B cell (primary cell): ENCODE results near the gene RELCH. TPM values are rescaled to one million over a fixed set of nuclear protein-coding genes. Genes with fewer than 3 reads are reported as not detected.

ENCODE experiments used
- ATAC-seq: fragments of 200-7000 bp; cut with Tn5 transposase; one replicate; pipeline ENCODE4 v1.10.0; 2021; ENCODE audit warnings: low read depth, mild to moderate bottlenecking, moderate number of reproducible peaks, moderate library complexity
- CTCF ChIA-PET: fragments of 350-600 bp; sonication (Branson Sonifier 250); formaldehyde crosslinking; loops from one replicate; lab custom pipeline; 2021; ENCODE audit warnings: antibody characterized with exemption, inconsistent platforms; lab: Charles Lee
- POLR2A ChIA-PET: fragments of 350-600 bp; sonication (Branson Sonifier 250); formaldehyde crosslinking; loops from one replicate; lab custom pipeline; 2021; ENCODE audit warnings: antibody characterized with exemption; lab: Charles Lee
- DNase-seq: peaks from one replicate; pipeline ENCODE4 v3.0.0; 2013
- H2AFZ ChIP-seq: 2 replicates; pipeline ENCODE4 v1.6.1; 2012; ENCODE audit warnings: mild to moderate bottlenecking, low read depth, low read length; ENCODE audit not compliant: insufficient read depth, poor library complexity, severe bottlenecking
- H3K27ac ChIP-seq, 2 donors: 1 replicate in 1 of 2; 2 replicates in 1 of 2; pipeline ENCODE4 v1.5.1; 2012 to 2013; ENCODE audit warnings: low read length in 2 of 2, mild to moderate bottlenecking in 2 of 2, moderate library complexity in 1 of 2
- H3K27me3 ChIP-seq, 4 experiments: fragments of 200-600 bp in 1 of 4; sonication (generic) in 1 of 4; replicated peaks in 1 of 4; 1 replicate in 2 of 4; 2 replicates in 2 of 4; pipeline versions ENCODE4 v1.6.1 to v1.7.0; 2013 to 2016; ENCODE audit warnings: low read length in 3 of 4, mild to moderate bottlenecking in 2 of 4, mixed read lengths in 1 of 4, moderate library complexity in 1 of 4; ENCODE audit not compliant: insufficient read depth in 4 of 4, control insufficient read depth in 3 of 4; ENCODE audit errors: control extremely low read depth in 1 of 4
- H3K36me3 ChIP-seq, 2 experiments: replicated peaks in 1 of 2; 1 replicate in 1 of 2; 2 replicates in 1 of 2; pipeline versions ENCODE4 v1.6.1 to v1.7.1; 2013; ENCODE audit warnings: low read length in 1 of 2; ENCODE audit not compliant: insufficient read depth in 2 of 2, control insufficient read depth in 1 of 2; ENCODE audit errors: control extremely low read depth in 1 of 2, extremely low read depth in 1 of 2
- H3K4me1 ChIP-seq, 2 donors: fragments of 200-600 bp in 1 of 2; sonication (generic) in 1 of 2; 1 replicate in 1 of 2; 2 replicates in 1 of 2; pipeline versions ENCODE4 v1.5.1 to v1.6.1; 2013 to 2017; ENCODE audit warnings: low read length in 2 of 2; ENCODE audit not compliant: control insufficient read depth in 2 of 2, insufficient read depth in 2 of 2
- H3K4me2 ChIP-seq: replicated peaks from 2 replicates; pipeline ENCODE3; 2012; ENCODE audit warnings: mild to moderate bottlenecking, low read depth, low read length; ENCODE audit not compliant: poor library complexity, severe bottlenecking
- H3K4me3 ChIP-seq, 5 experiments: fragments of 200-600 bp in 1 of 5; sonication (generic) in 1 of 5; 1 replicate in 3 of 5; 2 replicates in 2 of 5; pipeline versions ENCODE4 v1.5.1 to v1.7.0; 2011 to 2016; ENCODE audit warnings: low read length in 4 of 5, mild to moderate bottlenecking in 4 of 5, low read depth in 2 of 5, control low read depth in 1 of 5, moderate library complexity in 1 of 5; ENCODE audit not compliant: insufficient read depth in 1 of 5; ENCODE audit errors: control extremely low read depth in 1 of 5, extremely low read depth in 1 of 5
- H3K79me2 ChIP-seq: fragments of 200-600 bp; sonication (generic); one replicate; pipeline ENCODE4 v1.6.0; 2016; ENCODE audit warnings: low read length; ENCODE audit not compliant: control insufficient read depth, insufficient read depth
- H3K9ac ChIP-seq: fragments of 200-600 bp; sonication (generic); 2 replicates; pipeline ENCODE4 v1.6.1; 2017; ENCODE audit warnings: mild to moderate bottlenecking, low read length, moderate library complexity
- H3K9me3 ChIP-seq, 3 donors: one replicate each; pipeline versions ENCODE4 v1.6.1 to v1.7.1; 2013; ENCODE audit warnings: low read length in 2 of 3; ENCODE audit not compliant: control insufficient read depth in 2 of 3, insufficient read depth in 1 of 3; ENCODE audit errors: control extremely low read depth in 1 of 3
- H4K20me1 ChIP-seq: 2 replicates; pipeline ENCODE4 v1.6.0; 2012; ENCODE audit warnings: mild to moderate bottlenecking, low read length; ENCODE audit not compliant: insufficient read depth, control insufficient read depth, poor library complexity, severe bottlenecking
- H3K27ac Mint-ChIP-seq: one replicate; pipeline ENCODE4 v1.8.0; 2021; ENCODE audit warnings: mixed read lengths
- H3K27me3 Mint-ChIP-seq: one replicate; pipeline ENCODE4 v1.8.0; 2021; ENCODE audit warnings: mixed read lengths
- H3K4me1 Mint-ChIP-seq: one replicate; pipeline ENCODE4 v1.8.0; 2021; ENCODE audit warnings: mixed read lengths
- H3K4me3 Mint-ChIP-seq: one replicate; pipeline ENCODE4 v1.8.0; 2021; ENCODE audit warnings: mixed read lengths
- H3K9me3 Mint-ChIP-seq: one replicate; pipeline ENCODE4 v1.8.0; 2022; ENCODE audit warnings: mixed read lengths; ENCODE audit not compliant: insufficient read depth
- EZH2 ChIP-seq: IDR thresholded peaks from 2 replicates; pipeline ENCODE4 v1.6.1; 2012; ENCODE audit warnings: borderline replicate concordance, low read depth, mild to moderate bottlenecking, moderate library complexity, low read length; ENCODE audit not compliant: insufficient read depth, poor library complexity, severe bottlenecking
- WGBS: methylation state at CpG from one replicate; pipeline ENCODE4 v1.1.5; 2013; ENCODE audit warnings: missing lambda C conversion rate; ENCODE audit not compliant: insufficient coverage; 5-methylcytosine and 5-hydroxymethylcytosine counted together
- intact Hi-C: fragments of 100-400 bp; cut with micrococcal nuclease; formaldehyde crosslinking; loops from one replicate; pipeline ENCODE4 v1.10.0; 2022
- polyA plus RNA-seq: library from polyadenylated mRNA; depleted of rRNA; stranded (reverse); fragments of >200 nt; gene quantifications from 2 replicates; pipeline ENCODE4 v1.2.3, GENCODE V29; 2012
- total RNA-seq, 2 donors: library from RNA; stranded (reverse); fragments of 120-200 nt in 1 of 2; gene quantifications; 1 replicate in 1 of 2; 2 replicates in 1 of 2; pipeline versions ENCODE4 v1.2.3 to v1.2.4, GENCODE V29; 2013 to 2022
- TF ChIP-seq, protein P1 (sequence below): fragments of 200-600 bp; IDR thresholded peaks from one replicate; pipeline ENCODE4 v1.8.0; 2022; ENCODE audit warnings: antibody characterized with exemption, mild to moderate bottlenecking

The RELCH gene
- total and polyA plus RNA-seq, 2 donors (not counting 1 experiment from before 2014, with no cell fraction given): 17.6 to 77.9 TPM

GRCh38 chr18:62196980-62197379 lies 9.9 kb downstream of the RELCH start:
- Histone ChIP-seq H3K79me2 (peaks cover 97% of the 10 kb centered on the region), H3K4me2 (no peak overlapping the region), H3K36me3 (no peaks in the 10 kb centered on the region), H3K27ac (no peak overlapping the region), H2AFZ (no peak overlapping the region), H3K27me3 (no peaks in the 10 kb centered on the region), H4K20me1 (peaks cover 74% of the 10 kb centered on the region), H3K4me3 (no peak overlapping the region), H3K9ac (no peak overlapping the region), H3K9me3 (no peaks in the 10 kb centered on the region), H3K4me1 (peaks cover 0 to 8% of the 10 kb centered on the region in 2 donors)
- no peak for DNase-seq
- ATAC-seq: no peak
- ChIA-PET POLR2A (no interaction called here), CTCF (interaction anchor here (0.6 kb wide), 1 partner anchor 52 kb away, joined by 3 read pairs; no protein-coding TSS in a partner anchor)
- peaks cover 3% of the 10 kb centered on the region for H3K9me3 Mint-ChIP-seq
- peaks cover 64% of the 10 kb centered on the region for H3K4me1 Mint-ChIP-seq
- no peaks in the 10 kb centered on the region for H3K27me3 Mint-ChIP-seq
- no peak overlapping the region for H3K4me3 Mint-ChIP-seq
- TF ChIP-seq EZH2: no peak
- TF ChIP-seq, protein P1, sequence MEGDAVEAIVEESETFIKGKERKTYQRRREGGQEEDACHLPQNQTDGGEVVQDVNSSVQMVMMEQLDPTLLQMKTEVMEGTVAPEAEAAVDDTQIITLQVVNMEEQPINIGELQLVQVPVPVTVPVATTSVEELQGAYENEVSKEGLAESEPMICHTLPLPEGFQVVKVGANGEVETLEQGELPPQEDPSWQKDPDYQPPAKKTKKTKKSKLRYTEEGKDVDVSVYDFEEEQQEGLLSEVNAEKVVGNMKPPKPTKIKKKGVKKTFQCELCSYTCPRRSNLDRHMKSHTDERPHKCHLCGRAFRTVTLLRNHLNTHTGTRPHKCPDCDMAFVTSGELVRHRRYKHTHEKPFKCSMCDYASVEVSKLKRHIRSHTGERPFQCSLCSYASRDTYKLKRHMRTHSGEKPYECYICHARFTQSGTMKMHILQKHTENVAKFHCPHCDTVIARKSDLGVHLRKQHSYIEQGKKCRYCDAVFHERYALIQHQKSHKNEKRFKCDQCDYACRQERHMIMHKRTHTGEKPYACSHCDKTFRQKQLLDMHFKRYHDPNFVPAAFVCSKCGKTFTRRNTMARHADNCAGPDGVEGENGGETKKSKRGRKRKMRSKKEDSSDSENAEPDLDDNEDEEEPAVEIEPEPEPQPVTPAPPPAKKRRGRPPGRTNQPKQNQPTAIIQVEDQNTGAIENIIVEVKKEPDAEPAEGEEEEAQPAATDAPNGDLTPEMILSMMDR: no peak
- intact Hi-C loops: loop anchor here (5.0 kb wide), 1 partner anchor 40 kb away; no protein-coding TSS in a partner anchor
- no peak overlapping the region for H3K27ac Mint-ChIP-seq

GRCh38 chr18:62198259-62198658 lies 11.2 kb downstream of the RELCH start:
- Mint-ChIP-seq H3K27me3 (no peaks in the 10 kb centered on the region), H3K9me3 (no peaks in the 10 kb centered on the region), H3K4me1 (peaks cover 52% of the 10 kb centered on the region), H3K4me3 (no peak overlapping the region), H3K27ac (no peak overlapping the region)
- Histone ChIP-seq H3K9ac (no peak overlapping the region), H2AFZ (no peak overlapping the region), H3K79me2 (peaks cover 97% of the 10 kb centered on the region), H4K20me1 (peaks cover 76% of the 10 kb centered on the region), H3K36me3 (no peaks in the 10 kb centered on the region), H3K27ac (no peak overlapping the region), H3K9me3 (no peaks in the 10 kb centered on the region), H3K4me1 (peaks cover 0 to 4% of the 10 kb centered on the region in 2 donors), H3K27me3 (no peaks in the 10 kb centered on the region), H3K4me3 (no peak overlapping the region), H3K4me2 (no peak overlapping the region)
- CTCF ChIA-PET: no interaction called here
- DNase-seq (no peak), ATAC-seq (no peak)
- intact Hi-C loops: loop anchor here (5.0 kb wide), 1 partner anchor 39 kb away; no protein-coding TSS in a partner anchor
- TF ChIP-seq EZH2: no peak
- TF ChIP-seq, protein P1: no peak
- POLR2A ChIA-PET: no interaction called here
- no CpG with 5 or more reads among the region's 2 CpGs for WGBS
